Measurements from ENCODE around the gene MBOAT1. TPM values are rescaled to one million over a fixed set of nuclear protein-coding genes. Genes with fewer than 3 reads are reported as not detected.
"Not testable (repeated sequence)": the region's sequence is repeated elsewhere in the genome, so short reads cannot be mapped to it uniquely, and the experiment has no call there.

MBOAT1 gene
- total and polyA plus RNA-seq, 9 donors: 8.5 to 30.2 (median 12.7) TPM

DNA sequence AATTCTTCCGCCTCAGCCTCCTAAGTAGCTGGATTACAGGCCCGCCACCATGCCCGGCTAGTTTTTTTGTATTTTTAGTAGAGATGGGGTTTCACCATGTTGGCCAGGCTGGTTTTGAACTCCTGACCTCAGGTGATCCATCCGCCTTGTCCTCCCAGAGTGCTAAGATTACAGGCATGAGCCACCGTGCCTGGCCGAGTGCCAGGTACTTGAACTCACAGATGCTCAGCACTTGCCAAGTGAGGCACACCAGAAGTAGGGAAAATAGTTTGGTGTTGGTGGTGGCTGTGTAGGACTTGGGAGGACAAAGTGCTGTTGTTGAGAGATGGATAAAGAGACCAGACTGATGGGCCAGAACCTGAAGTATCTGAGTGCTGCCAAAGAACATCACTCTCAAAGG is 40.0 kb upstream of the MBOAT1 start:
- intact Hi-C loops (cut with DNase I): no loop called here
- Histone ChIP-seq H3K36me3 (no peaks in the 10 kb centered on the region), H3K9me3 (no peaks in the 10 kb centered on the region), H3K4me1 (ENCODE audit: insufficient read depth) (no peaks in the 10 kb centered on the region), H3K27me3 (no peaks in the 10 kb centered on the region), H3K27ac (no peak overlapping the region), H3K4me3 (no peak overlapping the region)
- no peak for DNase-seq
- TF ChIP-seq, protein P1, sequence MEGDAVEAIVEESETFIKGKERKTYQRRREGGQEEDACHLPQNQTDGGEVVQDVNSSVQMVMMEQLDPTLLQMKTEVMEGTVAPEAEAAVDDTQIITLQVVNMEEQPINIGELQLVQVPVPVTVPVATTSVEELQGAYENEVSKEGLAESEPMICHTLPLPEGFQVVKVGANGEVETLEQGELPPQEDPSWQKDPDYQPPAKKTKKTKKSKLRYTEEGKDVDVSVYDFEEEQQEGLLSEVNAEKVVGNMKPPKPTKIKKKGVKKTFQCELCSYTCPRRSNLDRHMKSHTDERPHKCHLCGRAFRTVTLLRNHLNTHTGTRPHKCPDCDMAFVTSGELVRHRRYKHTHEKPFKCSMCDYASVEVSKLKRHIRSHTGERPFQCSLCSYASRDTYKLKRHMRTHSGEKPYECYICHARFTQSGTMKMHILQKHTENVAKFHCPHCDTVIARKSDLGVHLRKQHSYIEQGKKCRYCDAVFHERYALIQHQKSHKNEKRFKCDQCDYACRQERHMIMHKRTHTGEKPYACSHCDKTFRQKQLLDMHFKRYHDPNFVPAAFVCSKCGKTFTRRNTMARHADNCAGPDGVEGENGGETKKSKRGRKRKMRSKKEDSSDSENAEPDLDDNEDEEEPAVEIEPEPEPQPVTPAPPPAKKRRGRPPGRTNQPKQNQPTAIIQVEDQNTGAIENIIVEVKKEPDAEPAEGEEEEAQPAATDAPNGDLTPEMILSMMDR (IDR thresholded peaks at IDR 0.05): no peak
- TF ChIP-seq POLR2A (IDR thresholded peaks at IDR 0.05) (no peak), EP300 (IDR thresholded peaks at IDR 0.05) (no peak)
- 81 to 85% (median 82%) methylated on average over 6 of the region's 6 CpGs for WGBS, 3 donors

DNA sequence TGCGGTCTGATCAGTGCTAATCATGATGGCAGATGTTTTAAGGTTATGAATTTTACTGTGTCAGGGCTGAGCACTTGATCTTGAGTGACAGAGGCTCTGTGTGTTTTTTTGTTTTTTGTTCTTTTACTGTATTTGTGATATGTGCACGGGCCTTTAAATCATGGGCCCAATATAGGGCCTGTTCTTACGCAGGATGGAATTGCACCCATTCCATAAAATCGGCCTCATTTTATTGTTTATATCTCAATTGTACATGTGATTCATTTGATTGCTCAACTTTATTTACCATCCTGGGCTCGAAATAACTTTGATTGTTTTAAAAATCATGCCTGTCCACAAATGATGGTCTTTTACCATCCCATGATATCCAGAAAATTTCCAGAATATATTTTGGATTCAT is 39.3 kb upstream of the MBOAT1 start:
- DNase-seq: no peak
- no peaks in the 10 kb centered on the region for H3K27me3 ChIP-seq
- H3K4me1 ChIP-seq (ENCODE audit: insufficient read depth): no peaks in the 10 kb centered on the region
- no peak overlapping the region for H3K4me3 ChIP-seq
- TF ChIP-seq EP300 (IDR thresholded peaks at IDR 0.05): no peak
- TF ChIP-seq POLR2A (IDR thresholded peaks at IDR 0.05): no peak
- TF ChIP-seq, protein P1 (IDR thresholded peaks at IDR 0.05): no peak
- 82 to 87% (median 82%) methylated on average over 5 of the region's 5 CpGs for WGBS, 3 donors
- intact Hi-C loops (cut with DNase I): no loop called here
- no peaks in the 10 kb centered on the region for H3K36me3 ChIP-seq
- no peaks in the 10 kb centered on the region for H3K9me3 ChIP-seq
- H3K27ac ChIP-seq: no peak overlapping the region

DNA sequence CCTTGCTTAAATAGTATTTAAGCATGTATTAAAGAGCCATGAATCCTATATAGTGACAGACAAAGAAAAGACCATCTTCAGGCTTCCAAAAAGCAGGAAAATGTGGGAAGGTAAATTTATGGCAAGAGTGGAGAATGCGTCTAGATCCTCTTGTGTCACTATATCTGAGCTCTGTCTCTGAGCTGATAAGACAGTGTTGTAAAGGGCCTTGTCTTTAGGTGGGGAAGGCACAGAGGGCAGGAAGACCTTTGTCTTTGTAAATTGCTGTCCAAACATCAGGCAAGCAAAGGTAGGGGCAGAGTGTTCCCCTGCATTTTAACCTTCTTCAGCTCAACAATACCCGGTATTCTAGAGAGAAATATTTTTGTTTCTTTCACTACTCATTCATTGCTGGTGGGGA is 33.9 kb upstream of the MBOAT1 start:
- DNase-seq: no peak
- intact Hi-C loops (cut with DNase I): no loop called here
- whole genome bisulfite sequencing, 3 donors: 42 to 50% (median 47%) methylated on average over 2 of the region's 2 CpGs
- no peaks in the 10 kb centered on the region for H3K36me3 ChIP-seq
- H3K9me3 ChIP-seq: no peaks in the 10 kb centered on the region
- H3K27ac ChIP-seq: no peak overlapping the region
- no peaks in the 10 kb centered on the region for H3K4me1 ChIP-seq (ENCODE audit: insufficient read depth)
- H3K27me3 ChIP-seq: no peaks in the 10 kb centered on the region
- H3K4me3 ChIP-seq: no peak overlapping the region
- TF ChIP-seq POLR2A (IDR thresholded peaks at IDR 0.05) (no peak), EP300 (IDR thresholded peaks at IDR 0.05) (no peak)
- TF ChIP-seq, protein P1 (IDR thresholded peaks at IDR 0.05): no peak

DNA sequence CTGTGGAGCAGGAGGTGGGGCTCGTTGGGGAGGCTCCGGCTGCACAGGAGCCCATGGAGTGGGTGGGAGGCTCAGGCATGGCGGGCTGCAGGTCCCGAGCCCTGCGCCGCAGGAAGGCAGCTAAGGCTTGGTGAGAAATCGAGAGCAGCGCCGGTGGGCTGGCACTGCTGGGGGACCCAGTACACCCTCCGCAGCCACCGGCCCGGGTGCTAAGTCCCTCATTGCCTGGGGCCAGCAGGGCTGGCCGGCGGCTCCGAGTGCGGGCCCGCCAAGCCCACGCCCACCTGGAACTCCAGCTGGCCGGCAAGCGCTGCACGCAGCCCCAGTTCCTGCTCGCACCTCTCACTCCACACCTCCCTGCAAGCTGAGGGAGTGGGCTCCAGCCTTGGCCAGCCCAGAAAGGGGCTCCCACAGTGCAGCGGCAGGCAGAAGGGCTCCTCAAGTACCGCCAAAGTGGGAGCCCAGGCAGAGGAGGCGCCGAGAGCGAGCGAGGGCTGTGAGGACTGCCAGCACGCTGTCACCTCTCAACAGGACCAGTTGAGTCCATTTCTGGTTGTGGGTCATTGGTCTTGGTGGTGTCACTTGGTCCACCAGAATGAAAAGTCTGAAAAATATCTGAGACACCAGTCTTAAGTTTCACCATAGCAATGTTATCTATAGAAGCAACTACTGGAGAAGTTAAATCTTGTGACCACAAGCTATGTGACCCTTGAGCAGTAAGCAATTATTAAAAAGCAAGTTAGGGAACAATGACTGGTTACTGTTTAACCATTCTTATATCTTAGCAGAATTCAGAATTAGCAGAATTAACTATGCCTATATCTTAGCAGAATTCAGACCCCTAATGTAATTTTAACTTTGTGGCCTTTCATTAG is 32.8 kb upstream of the MBOAT1 start:
- H3K27me3 ChIP-seq; intact Hi-C loops (cut with DNase I); H3K4me1 ChIP-seq (ENCODE audit: insufficient read depth); H3K9me3 ChIP-seq; H3K4me3 ChIP-seq; DNase-seq; H3K27ac ChIP-seq; H3K36me3 ChIP-seq: not testable (repeated sequence)
- WGBS, 3 donors: 93 to 98% (median 97%) methylated on average over 29 of the region's 29 CpGs

DNA sequence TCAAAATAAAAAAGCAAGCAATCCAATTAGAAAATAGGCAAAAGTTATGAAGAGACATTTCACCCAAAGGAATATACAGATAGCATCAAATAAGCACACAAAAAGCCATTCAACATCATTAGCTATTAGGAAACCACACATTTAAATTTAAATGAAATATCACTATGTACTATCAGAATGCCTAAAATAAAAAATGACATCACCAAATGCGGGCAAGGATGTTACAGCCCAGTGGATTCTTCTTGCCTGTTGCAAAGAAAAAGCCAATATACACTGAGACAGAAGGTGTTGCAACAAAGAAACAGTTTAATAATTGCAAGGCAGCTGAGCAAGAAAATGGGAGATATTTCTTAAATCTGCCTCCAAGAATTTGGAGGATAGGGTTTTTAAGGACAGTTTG is 31.0 kb upstream of the MBOAT1 start:
- TF ChIP-seq, protein P1 (IDR thresholded peaks at IDR 0.05): no peak
- TF ChIP-seq POLR2A (IDR thresholded peaks at IDR 0.05) (no peak), EP300 (IDR thresholded peaks at IDR 0.05) (no peak)
- intact Hi-C loops (cut with DNase I): no loop called here
- Histone ChIP-seq H3K27me3 (no peaks in the 10 kb centered on the region), H3K9me3 (no peaks in the 10 kb centered on the region), H3K4me3 (no peak overlapping the region), H3K36me3 (no peaks in the 10 kb centered on the region), H3K27ac (no peak overlapping the region), H3K4me1 (ENCODE audit: insufficient read depth) (no peaks in the 10 kb centered on the region)
- 87 to 95% (median 90%) methylated on average over 1 of the region's 1 CpG for WGBS, 3 donors
- DNase-seq: no peak
